Measurements from ENCODE around the gene KCNIP4.

The KCNIP4 gene

DNA sequence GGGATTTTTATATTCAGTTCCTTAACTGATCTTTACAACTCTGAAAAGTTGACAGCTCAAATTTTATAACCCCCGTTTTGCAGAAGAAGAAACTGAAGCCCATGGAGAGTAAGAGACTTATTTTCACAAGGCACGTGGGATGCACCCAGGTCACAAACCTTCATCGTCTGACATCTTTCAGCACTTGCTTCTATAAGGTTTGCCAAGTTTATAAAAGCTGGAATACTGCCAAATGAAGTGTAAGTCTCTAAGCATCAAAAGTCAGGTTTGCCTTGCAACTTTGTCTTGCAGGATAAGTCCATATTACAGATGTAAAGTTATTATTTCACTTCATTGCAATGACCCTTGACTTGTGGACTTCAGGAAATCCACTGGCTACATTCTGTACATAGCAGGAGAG lies 6.3 kb upstream of the KCNIP4 start:
- no peak for TF ChIP-seq CTCF (IDR thresholded peaks at IDR 0.05; ENCODE audit: insufficient read depth, low read depth, low read length, missing control alignments)
- no peak overlapping the region for H3K4me3 ChIP-seq (ENCODE audit: low read length)
- DNase-seq (ENCODE audit: low read depth) = no peak

GRCh38 chr4:21953653-21954052 lies 5.1 kb upstream of the KCNIP4 start:
- no peak for DNase-seq (ENCODE audit: low read depth)
- TF ChIP-seq CTCF (IDR thresholded peaks at IDR 0.05; ENCODE audit: insufficient read depth, low read depth, low read length, missing control alignments) = no peak
- no peak overlapping the region for H3K4me3 ChIP-seq (ENCODE audit: low read length)

DNA sequence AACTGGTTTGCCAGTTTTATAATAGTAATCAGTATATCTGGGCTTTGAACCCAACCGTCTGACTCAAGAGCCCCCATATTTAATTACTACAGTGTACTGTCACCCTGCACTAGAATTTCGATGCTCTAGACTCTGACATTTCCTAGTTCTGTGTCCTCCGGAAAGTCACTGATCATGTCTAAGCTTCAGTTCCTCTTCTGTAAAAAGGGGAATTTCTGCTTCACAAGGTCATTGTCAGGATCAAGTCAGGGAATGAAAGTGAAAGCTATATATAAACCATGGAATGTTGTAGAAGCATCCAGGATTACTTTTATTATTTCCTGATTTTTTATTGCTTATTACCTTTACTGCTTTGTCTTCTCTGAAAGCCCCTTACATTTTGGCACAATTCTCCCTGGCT lies 4.0 kb upstream of the KCNIP4 start:
- H3K4me3 ChIP-seq (ENCODE audit: low read length) = no peak overlapping the region
- no peak for DNase-seq (ENCODE audit: low read depth)
- no peak for TF ChIP-seq CTCF (IDR thresholded peaks at IDR 0.05; ENCODE audit: insufficient read depth, low read depth, low read length, missing control alignments)

- H3K4me3 ChIP-seq (ENCODE audit: low read length) = no peak overlapping the region
- peak; percentile 36 for DNase-seq (ENCODE audit: low read depth)
- no peak for TF ChIP-seq CTCF (IDR thresholded peaks at IDR 0.05; ENCODE audit: insufficient read depth, low read depth, low read length, missing control alignments)
Measured at GRCh38 chr4:21949073-21949457, 493 bp upstream of the KCNIP4 start.

DNA sequence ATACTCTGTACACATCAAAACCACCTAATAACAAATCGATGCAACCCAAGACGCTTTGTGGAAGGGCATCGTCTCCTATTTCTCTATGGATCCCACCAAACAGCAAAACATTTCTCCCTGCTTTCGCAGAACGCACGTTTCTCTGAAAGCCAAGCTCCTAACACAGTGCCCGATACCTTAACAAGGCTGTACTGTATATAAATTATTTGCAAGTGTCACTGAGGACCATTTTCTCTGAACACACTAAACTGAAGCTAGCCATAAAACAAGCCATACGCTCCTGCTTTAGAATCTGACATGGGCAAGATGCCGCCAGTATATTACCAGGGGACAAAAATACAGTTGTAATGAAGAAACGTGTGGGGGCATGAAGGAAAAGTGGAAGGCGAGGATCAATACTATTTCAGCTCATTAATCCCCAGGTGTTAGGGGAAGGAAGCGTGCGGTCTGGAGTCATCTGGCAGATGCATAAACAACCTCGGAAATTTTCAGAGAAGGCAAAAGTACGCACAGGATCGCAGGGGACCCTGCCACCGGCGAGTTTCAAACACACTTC lies 703 bp downstream of the KCNIP4 start:
- no peak for TF ChIP-seq CTCF (IDR thresholded peaks at IDR 0.05; ENCODE audit: insufficient read depth, low read depth, low read length, missing control alignments)
- H3K4me3 ChIP-seq (ENCODE audit: low read length) = no peak overlapping the region
- no peak for DNase-seq (ENCODE audit: low read depth)

GRCh38 chr4:21946858-21947257 lies 1.7 kb downstream of the KCNIP4 start:
- H3K4me3 ChIP-seq (ENCODE audit: low read length) = no peak overlapping the region
- TF ChIP-seq CTCF (IDR thresholded peaks at IDR 0.05; ENCODE audit: insufficient read depth, low read depth, low read length, missing control alignments) = no peak
- no peak for DNase-seq (ENCODE audit: low read depth)

DNA sequence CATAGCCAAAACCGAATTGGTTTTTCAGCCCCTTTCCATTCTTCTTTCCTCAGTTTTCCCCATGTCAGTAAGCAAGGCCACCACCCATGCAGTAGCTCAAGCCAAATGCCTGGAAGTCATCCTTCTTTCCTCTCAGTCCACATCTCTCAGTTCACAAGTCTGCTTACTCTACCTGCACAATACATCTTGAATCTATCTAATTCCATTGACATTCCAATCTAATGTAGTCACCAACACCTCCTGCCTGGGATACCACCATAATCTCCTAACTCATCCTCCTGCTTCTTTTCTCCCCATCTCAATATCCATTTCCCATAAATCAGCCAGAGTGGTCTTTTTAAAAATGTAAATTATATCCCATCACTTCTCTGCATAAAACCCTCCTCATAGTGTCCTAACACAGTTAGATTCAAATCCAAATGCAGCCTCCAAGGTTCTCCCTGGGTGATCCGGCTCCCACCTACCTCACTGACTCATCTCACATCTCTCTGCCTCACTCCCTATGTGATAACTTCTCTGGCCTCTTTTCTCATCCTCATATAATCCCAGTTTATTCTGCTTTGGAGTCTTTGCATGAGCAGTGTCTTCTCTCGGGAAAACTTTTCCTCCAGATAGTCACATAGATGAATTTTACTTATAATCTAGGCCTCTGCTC lies 26.9 kb downstream of the KCNIP4 start:
- H3K4me3 ChIP-seq (ENCODE audit: low read length) = no peak overlapping the region
- DNase-seq (ENCODE audit: low read depth) = no peak
- TF ChIP-seq CTCF (IDR thresholded peaks at IDR 0.05; ENCODE audit: insufficient read depth, low read depth, low read length, missing control alignments) = no peak
